IPS DF 4.7 (cell line): ENCODE results near the gene CDH2.

Experiments
- DNase-seq: peaks from one replicate; pipeline ENCODE4 v3.0.0-alpha.2; 2013; ENCODE audit warnings: low spot score; ENCODE audit errors: extremely low read depth

CDH2 gene

DNA sequence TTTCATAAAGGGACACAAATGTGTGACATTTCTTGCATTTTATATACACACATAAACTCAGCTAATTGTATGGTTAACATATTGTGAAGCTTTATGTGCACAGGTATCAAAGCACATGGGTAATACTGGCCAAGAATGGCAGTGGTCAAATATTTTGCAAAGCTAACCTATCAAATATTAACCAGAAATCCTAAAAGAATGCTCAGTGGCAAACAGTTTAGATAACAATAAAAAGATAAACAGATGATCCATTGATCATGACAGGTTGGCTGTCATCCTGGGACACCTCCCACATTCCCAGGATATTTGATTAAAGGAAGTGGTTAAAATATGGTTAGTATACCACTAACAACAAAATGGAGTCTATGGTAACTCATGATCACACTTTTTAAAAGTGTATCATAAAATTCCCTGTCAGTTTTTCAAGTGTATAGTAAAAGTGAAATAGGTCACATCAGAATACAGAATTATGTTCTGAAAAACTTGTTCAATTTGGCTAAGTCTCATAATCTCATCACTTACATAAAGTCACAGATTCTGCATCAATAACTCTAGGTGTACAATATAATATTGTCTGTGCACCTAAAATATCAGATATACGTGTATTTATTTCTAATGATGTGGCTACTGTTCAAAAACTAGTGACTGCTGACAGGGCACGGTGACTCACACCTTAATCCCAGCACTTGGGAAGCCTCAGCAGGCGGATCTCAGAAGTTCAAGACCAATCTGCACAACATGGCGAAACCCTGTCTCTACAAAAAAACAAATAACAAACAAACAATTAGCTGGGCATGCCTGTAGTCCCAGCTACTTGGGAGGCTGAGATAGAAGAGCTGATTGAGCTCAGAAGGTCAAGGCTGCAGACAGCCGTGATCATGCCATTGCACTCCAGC, 48.9 kb downstream of the CDH2 start:
- DNase-seq = no peak

DNA sequence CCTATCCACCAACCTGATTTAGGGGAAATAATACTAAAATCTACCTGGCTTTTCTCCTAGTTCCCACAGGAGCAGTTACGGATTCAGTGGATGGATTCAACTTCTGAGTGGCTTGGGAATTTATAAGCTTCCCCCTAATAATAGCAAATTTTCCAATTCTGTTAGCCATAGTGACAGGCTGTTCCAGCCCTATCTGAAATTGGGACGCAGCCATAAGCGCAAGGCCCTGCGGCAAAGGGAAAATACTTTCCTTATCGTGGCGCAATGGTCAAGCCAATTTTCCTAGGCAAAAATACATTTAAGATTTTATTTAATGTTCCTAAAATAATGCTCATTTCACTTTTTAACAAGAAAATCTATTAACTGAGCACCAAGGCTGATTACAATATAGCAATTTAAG, 49.7 kb downstream of the CDH2 start:
- DNase-seq = no peak

- DNase-seq = no peak
Measured at GRCh38 chr18:28126768-28127167, 50.2 kb downstream of the CDH2 start.

DNA sequence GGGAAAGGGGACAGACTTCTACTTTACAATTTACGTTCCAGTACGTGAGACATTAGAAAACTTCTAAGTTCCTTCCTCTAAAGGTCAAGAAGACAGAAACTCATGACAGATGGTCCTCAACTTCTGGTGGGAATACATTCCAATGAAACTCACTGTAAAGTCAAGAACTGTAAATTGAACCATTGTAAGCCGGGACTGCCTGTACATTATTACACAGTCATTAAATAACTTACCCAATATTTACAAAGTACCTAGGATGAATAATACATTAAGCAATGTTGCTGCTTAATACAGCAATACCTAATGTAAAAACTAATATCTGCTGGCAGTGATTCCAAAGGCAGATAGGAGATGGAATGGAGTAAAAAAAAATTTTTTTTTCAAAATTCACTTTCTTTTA, 51.9 kb downstream of the CDH2 start:
- DNase-seq = no peak

GRCh38 chr18:28124131-28125029, 52.5 kb downstream of the CDH2 start:
- no peak for DNase-seq

DNA sequence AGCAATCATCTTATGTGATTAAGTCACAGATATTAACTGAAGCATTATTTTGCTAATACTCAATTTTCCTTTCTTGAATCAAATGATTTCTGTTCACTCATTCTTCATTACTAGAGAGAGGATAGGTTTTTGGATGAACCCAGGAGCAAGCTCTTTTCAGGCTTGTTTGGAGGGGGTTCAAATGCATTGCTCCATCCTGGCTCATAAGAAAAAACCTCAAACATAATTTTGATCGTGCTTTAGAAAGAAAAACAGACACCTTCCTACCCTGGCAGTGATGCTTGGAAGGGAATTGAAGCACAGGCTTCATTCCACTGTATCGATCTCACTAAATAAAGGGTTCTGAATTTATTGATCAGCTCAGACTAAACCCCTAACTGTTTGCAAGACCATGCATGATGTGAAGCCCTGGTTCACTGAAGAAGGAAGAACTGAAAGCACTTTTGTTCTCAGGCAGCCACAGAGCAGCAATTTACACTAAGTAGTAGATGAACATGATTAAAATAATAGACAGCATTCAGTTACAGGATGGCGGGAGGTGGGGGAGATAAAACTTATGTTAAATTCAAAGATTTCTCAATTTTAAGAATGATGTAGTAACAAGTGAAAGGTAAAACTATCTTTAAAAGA, 53.4 kb downstream of the CDH2 start:
- DNase-seq = no peak

DNA sequence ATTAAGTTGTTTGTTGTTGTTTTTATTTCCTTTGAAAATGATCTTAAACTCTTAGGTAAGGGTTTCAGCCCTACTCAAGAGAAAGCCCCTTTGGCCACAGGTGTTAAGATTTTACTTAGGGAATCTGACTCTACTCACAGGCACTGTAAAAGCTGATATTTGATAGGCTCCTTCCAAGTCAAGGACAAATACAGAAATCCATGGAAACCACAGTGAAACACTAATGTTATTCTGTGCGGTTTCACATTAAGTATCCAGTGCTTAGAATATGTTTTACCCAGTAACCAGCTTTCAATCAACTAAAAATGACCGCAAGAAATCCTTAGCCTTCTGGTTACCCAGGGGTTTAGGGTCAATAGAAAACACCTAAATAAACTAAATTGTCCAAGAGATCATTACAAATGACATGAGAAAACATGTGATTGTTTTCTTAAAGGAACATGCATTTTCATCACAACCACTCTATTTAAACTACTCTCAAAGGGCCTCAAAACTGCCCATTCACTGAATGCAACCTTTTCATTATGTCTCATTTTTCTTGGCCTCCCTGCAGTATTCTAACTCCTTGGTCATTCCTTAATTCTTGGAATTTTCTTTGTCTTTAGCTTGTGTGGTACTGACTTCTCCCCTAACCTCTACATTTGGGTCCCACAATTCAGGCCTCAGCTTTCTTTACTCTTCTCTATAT, 56.0 kb downstream of the CDH2 start:
- DNase-seq = no peak

DNA sequence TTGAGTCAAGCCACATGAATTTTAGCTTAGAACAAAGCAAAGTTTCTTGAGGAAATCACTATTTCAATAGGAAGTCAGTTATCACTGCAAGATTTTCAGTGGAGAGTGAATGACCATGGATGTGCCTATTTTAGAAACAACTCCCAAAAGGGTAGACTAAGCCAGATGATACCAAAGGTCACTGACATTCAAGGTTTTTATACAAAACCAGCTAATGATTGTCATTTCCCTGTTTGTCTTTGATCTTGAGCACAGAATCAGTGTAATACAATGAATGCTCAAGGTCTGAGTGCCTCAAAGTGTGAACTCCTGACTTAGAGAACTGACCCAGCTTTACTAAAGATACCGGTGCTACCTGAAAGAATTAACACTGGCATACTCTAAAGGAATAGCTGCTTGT, 60.5 kb downstream of the CDH2 start:
- DNase-seq = no peak

- DNase-seq = no peak
Measured at GRCh38 chr18:28115149-28115550, 61.8 kb downstream of the CDH2 start.

DNA sequence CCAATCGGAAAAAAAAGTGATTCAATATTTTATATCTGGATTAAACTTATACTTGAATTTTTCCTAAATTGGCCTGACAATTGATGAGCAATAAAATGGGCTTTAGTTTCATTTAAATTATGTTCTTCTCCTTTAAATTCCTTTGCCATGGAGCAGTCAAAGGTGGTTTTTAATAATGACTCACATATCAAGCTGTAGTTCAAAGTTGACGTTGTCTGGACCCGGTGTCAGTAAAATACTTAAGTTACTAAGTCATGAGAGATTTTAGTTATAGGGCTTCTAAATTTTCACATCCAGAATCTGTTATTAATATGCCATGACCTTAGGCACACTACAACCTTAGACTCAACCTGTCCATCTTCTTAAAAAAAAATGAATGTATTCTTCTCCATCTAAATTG, 62.5 kb downstream of the CDH2 start:
- DNase-seq = no peak

DNA sequence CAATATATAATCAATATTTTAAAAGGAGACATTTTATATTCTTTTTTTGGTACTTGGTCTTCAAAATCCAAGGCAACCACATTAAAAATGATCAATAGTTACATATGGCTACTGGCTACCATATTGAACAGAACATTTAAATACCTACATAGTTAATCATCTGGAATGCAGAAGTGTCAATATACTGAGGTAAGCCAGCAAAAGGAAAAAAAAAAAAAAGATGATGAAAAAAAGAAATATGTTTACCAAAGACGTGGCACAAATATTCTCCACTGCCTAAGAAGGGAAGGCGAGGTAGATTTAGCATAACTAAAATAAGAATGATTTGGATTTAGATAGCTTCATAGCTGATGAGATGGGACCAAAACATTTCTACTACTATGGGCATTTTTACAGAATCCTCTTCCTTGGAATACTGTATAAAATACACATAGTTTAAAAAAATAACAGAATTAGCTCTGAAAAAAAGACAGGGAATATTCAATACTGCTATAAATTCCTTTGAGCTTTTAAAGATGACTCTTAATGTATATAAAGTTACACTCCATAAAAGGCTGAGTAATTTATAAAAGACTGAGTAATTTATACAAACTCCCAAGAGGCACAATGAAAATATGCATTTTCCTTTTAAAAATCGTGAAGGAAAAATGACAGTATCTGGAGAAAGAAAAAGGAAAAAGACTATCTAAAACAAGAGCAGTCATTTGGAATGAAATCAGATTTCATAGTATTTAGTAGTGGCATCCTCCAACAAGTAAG, 63.5 kb downstream of the CDH2 start:
- DNase-seq = no peak

DNA sequence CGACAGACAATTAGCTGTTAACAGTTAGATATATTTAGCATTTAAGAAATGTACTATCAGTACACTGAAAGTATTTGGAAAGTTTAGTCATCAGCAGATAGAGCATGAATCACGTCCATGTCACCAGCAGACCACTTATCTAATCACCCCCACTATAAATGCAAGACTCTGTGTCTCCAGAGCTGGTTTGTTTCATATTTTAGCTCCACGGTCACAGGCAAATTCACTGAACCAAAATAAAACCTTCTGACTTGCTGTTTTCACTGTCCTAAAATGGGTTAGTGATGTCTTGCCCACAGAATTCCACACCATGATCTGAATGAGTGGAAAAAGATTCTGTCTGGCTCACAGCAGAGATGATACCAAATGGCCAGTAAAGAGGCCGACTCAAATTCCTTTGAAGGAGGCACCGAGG, 64.9 kb downstream of the CDH2 start:
- DNase-seq = no peak

DNA sequence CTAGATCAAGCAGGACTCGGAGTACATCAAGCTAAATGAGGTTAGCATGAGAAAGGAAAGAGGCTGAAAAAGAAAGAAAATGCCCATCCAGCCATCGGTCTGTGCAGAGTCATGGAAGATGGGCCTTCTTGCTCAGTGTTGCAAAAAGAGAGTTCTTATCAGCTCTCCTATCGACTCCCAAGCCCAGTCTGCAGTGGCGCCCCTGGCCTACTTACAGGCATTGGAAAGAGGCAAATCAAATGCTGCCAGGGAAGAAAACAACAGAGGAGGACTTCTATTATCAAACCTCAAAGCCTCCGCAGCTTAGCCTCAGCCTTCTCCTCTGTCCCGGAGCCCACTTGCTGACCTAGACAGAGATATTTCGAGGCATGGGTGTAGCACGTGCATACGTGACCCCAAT, 66.0 kb downstream of the CDH2 start:
- DNase-seq = no peak

GRCh38 chr18:28109781-28110560, 67.0 kb downstream of the CDH2 start:
- no peak for DNase-seq

GRCh38 chr18:28108814-28109213, 68.1 kb downstream of the CDH2 start:
- no peak for DNase-seq

DNA sequence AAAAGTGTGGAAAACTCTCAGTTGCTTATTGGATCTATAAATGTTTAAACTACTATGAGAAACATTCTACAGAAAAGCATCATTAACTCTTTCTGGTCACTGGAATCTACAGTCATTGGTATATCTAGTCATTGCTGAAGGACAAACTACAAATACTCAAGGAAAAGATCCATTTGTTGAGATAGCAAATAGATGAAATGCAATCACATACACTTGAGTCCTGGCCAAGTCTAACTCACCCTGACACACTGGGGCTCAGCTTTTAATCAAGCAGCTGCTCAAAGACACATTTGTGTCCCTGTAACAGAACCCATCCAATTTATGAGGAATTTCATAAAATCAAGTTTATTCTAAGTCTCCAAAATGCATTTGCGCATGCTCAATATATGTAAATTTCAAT, 68.7 kb downstream of the CDH2 start:
- DNase-seq = no peak

- DNase-seq = no peak
Measured at GRCh38 chr18:28099237-28099636, 77.7 kb downstream of the CDH2 start.

DNA sequence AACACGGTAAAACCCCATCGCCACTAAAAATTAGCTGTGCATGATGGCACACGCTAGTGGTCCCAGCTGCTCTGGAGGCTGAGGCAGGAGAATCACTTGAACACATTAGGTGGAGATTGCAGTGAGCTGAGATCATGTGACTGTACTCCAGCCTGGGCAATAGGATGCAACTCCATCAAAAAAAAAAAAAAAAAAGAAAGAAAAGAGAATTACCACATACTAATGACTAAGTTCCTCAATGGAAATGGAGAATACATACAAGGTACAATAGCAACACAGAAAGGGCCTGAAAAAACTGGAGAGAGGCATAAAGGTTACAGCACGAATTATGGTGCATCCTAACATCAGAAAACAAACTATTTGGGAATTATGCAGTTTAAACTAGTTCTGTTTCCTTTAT, 81.3 kb downstream of the CDH2 start:
- DNase-seq = no peak

- DNase-seq = no peak
Measured at GRCh38 chr18:28095041-28095440, 81.9 kb downstream of the CDH2 start.

DNA sequence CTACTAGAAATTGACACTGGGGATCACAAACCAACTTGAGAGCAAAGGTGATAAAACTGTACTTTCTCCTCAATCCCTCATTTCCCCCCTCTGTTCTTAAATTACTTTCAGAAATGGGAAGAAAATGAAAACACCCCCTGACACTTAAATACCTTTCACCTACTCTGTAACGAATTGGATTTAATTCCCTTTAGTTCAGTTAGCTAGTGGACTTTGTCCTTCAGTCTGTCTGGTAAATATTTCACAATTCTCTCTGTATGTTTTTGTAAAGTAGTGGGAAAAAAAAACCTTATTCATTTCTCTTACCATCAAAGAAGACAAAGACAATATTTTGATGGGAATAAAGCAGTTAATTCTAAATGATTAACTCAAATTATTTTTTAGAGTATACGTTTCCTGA, 85.7 kb downstream of the CDH2 start:
- no peak for DNase-seq
